ENCODE results near the gene PARVB.

PARVB gene

DNA sequence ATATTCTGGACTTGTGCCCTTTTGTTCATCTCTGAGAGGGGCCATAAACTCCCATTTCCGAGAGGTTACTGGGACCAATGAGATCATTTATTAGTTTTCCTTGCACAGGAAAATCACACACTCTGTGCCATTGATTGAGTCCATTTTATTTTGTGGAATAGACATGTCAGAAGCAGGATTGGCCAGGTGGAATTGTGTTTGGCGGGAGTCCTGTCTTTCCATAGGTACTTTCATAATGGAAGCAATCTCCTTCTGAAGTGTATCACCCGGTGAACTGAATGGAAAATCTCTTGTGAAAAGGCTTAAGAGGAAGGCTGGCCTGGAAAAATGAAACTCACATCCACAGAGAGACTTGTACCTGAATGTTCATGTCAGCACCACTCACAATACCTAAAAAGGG is 93.6 kb downstream of the PARVB start:
- Histone ChIP-seq H3K4me3 (ENCODE audit: low read length in 2 of 2) (no peak overlapping the region), H3K4me1 (ENCODE audit: control insufficient read depth in 2 of 2, insufficient read depth in 2 of 2, low read length in 2 of 2) (no peaks in the 10 kb centered on the region), H3K27me3 (ENCODE audit: control insufficient read depth in 2 of 2, insufficient read depth in 2 of 2, low read length in 2 of 2) (no peaks in the 10 kb centered on the region), H3K9me3 (ENCODE audit: control insufficient read depth in 2 of 2, low read length in 2 of 2) (no peaks in the 10 kb centered on the region), H3K27ac (ENCODE audit: low read depth in 2 of 2, low read length in 2 of 2) (no peak overlapping the region), H3K36me3 (ENCODE audit: control insufficient read depth in 2 of 2, insufficient read depth in 2 of 2, low read length in 2 of 2) (no peaks in the 10 kb centered on the region), H3K9ac (ENCODE audit: low read depth in 1 of 2, low read length in 2 of 2) (no peak overlapping the region)

DNA sequence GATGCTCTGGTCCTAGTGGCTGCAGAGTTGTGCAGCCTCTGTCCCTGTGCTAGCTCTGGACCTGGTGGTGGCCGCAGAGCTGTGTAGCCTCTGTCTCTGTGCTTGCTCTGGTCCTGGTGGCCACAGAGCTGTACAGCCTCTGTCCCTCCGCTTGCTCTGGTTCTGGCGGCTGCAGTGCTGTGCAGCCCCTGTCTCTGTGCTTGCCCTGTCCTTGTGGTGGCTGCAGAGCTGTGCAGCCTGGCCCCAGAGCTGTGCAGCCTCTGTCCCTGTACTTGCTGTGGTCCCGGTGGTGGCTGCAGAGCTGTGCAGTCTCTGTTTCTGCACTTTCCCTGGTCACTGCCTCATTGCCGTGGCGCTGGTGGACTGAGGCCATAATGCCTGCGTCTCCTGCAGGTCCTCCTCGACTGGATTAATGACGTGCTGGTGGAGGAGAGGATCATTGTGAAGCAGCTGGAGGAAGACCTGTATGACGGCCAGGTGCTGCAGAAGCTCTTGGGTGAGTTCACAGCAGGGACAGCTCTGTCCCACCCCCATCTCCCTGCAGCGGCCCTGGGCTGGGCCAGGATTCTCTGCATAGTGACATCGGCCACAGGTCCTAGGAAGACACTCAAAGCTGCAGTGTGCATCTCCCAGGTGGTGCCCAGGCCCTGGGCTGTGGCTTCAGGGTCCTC is 94.7 kb downstream of the PARVB start:
- H3K4me1 ChIP-seq (ENCODE audit: control insufficient read depth in 2 of 2, insufficient read depth in 2 of 2, low read length in 2 of 2): no peaks in the 10 kb centered on the region
- no peaks in the 10 kb centered on the region for H3K27me3 ChIP-seq (ENCODE audit: control insufficient read depth in 2 of 2, insufficient read depth in 2 of 2, low read length in 2 of 2)
- H3K36me3 ChIP-seq (ENCODE audit: control insufficient read depth in 2 of 2, insufficient read depth in 2 of 2, low read length in 2 of 2): no peaks in the 10 kb centered on the region
- H3K9me3 ChIP-seq (ENCODE audit: control insufficient read depth in 2 of 2, low read length in 2 of 2): no peaks in the 10 kb centered on the region
- H3K27ac ChIP-seq (ENCODE audit: low read depth in 2 of 2, low read length in 2 of 2): no peak overlapping the region
- no peak overlapping the region for H3K9ac ChIP-seq (ENCODE audit: low read depth in 1 of 2, low read length in 2 of 2)
- H3K4me3 ChIP-seq (ENCODE audit: low read length in 2 of 2): no peak overlapping the region

DNA sequence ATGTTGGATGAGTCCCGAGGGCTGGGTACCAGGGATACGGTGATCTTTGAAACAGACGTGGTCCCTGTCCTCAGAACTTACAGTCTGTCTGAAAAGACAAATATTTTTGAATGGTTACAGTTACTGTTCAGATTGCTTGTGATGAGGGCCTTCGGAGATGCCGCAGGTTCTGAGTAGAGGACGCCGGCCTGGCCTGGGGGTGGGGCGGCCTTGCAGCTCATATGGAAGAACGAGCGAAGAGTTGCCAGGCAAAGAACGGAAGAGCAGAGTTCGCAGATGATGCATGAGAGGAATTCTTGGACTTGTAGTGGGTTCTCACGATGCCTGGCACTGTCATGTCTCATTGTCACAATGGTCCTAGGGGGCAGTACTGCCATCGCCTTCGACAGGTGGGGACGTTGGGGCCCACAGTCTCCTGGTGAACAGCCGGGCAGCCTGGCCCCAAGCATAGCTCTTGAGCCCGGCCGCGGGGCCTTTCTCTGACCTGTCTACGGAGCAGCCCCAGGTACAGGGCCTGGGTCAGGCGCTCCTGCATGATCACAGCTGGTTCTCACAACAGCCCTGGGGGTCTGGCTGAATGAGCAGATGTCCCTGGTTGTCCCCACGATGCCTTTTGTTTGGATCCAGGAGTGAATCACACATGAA is 95.7 kb downstream of the PARVB start:
- Histone ChIP-seq H3K36me3 (ENCODE audit: control insufficient read depth in 2 of 2, insufficient read depth in 2 of 2, low read length in 2 of 2) (no peaks in the 10 kb centered on the region), H3K27me3 (ENCODE audit: control insufficient read depth in 2 of 2, insufficient read depth in 2 of 2, low read length in 2 of 2) (no peaks in the 10 kb centered on the region), H3K9ac (ENCODE audit: low read depth in 1 of 2, low read length in 2 of 2) (no peak overlapping the region), H3K27ac (ENCODE audit: low read depth in 2 of 2, low read length in 2 of 2) (no peak overlapping the region), H3K4me1 (ENCODE audit: control insufficient read depth in 2 of 2, insufficient read depth in 2 of 2, low read length in 2 of 2) (no peaks in the 10 kb centered on the region), H3K4me3 (ENCODE audit: low read length in 2 of 2) (no peak overlapping the region), H3K9me3 (ENCODE audit: control insufficient read depth in 2 of 2, low read length in 2 of 2) (no peaks in the 10 kb centered on the region)

DNA sequence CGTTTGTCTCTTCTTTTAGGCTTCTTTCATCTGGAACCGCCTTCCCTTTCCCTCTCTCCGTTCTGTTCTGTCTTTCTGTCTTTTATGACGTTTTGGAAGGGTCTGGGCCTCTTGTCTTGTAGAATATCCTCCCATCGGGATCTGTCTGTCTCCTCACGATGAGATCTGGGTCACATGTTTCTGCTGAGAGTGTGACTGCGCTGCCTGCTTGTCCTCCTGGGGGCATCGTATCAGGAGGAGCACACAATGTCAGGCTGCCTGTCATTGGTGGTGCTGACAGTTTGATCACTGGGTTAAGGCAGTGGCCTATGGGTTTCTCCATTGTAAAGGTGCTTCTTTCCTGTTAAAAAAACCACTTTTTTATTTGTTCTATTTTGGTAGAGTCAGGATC is 96.2 kb downstream of the PARVB start:
- no peak overlapping the region for H3K4me3 ChIP-seq (ENCODE audit: low read length in 2 of 2)
- H3K27me3 ChIP-seq (ENCODE audit: control insufficient read depth in 2 of 2, insufficient read depth in 2 of 2, low read length in 2 of 2): no peaks in the 10 kb centered on the region
- no peaks in the 10 kb centered on the region for H3K36me3 ChIP-seq (ENCODE audit: control insufficient read depth in 2 of 2, insufficient read depth in 2 of 2, low read length in 2 of 2)
- H3K27ac ChIP-seq (ENCODE audit: low read depth in 2 of 2, low read length in 2 of 2): no peak overlapping the region
- no peaks in the 10 kb centered on the region for H3K9me3 ChIP-seq (ENCODE audit: control insufficient read depth in 2 of 2, low read length in 2 of 2)
- no peak overlapping the region for H3K9ac ChIP-seq (ENCODE audit: low read depth in 1 of 2, low read length in 2 of 2)
- no peaks in the 10 kb centered on the region for H3K4me1 ChIP-seq (ENCODE audit: control insufficient read depth in 2 of 2, insufficient read depth in 2 of 2, low read length in 2 of 2)

DNA sequence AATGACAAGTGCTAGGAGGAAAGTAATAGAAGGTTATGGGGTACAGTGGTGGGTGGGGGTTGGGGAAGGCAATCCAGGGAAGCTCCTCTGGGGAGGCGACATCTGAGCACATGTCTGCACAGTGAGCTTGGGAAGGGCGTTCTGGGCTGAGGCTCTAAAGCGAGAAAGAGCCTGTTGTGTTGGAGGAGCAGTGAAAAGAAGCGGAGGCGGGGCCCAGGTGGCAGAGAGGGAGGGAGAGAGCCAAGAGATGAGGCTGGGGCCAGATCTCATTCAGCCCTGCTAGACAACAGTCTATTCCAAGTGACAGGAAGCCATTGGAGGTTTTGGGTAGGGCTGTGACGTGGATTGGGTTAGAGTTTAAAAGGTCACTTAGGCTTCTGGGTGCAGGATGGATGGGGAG is 101.3 kb downstream of the PARVB start:
- H3K36me3 ChIP-seq (ENCODE audit: control insufficient read depth in 2 of 2, insufficient read depth in 2 of 2, low read length in 2 of 2): no peaks in the 10 kb centered on the region
- H3K27me3 ChIP-seq (ENCODE audit: control insufficient read depth in 2 of 2, insufficient read depth in 2 of 2, low read length in 2 of 2): no peaks in the 10 kb centered on the region
- H3K4me1 ChIP-seq (ENCODE audit: control insufficient read depth in 2 of 2, insufficient read depth in 2 of 2, low read length in 2 of 2): no peaks in the 10 kb centered on the region
- no peaks in the 10 kb centered on the region for H3K9me3 ChIP-seq (ENCODE audit: control insufficient read depth in 2 of 2, low read length in 2 of 2)
- H3K4me3 ChIP-seq (ENCODE audit: low read length in 2 of 2): no peak overlapping the region
- H3K27ac ChIP-seq (ENCODE audit: low read depth in 2 of 2, low read length in 2 of 2): no peak overlapping the region
- no peak overlapping the region for H3K9ac ChIP-seq (ENCODE audit: low read depth in 1 of 2, low read length in 2 of 2)

DNA sequence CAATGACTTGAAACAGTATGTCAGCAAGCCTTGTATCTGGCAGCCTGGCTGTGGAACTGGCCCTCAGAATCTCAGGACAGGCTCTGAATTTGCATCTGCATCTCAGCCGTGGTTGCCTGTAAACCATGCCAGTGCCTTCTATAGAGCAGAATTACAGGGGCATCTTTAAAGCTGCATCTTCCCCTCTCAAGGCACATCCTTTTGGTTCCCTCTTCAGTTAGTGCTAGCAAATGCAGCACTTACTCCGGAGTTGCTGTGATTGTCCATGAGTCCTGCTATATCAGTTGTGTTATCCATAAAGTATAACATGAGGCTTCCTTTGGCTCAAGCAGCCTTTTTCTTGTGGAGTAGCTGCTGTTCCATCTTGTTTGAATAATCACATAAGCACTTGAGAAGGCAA is 102.7 kb downstream of the PARVB start:
- Histone ChIP-seq H3K36me3 (ENCODE audit: control insufficient read depth in 2 of 2, insufficient read depth in 2 of 2, low read length in 2 of 2) (no peaks in the 10 kb centered on the region), H3K27ac (ENCODE audit: low read depth in 2 of 2, low read length in 2 of 2) (no peak overlapping the region), H3K4me1 (ENCODE audit: control insufficient read depth in 2 of 2, insufficient read depth in 2 of 2, low read length in 2 of 2) (no peaks in the 10 kb centered on the region), H3K27me3 (ENCODE audit: control insufficient read depth in 2 of 2, insufficient read depth in 2 of 2, low read length in 2 of 2) (no peaks in the 10 kb centered on the region), H3K9me3 (ENCODE audit: control insufficient read depth in 2 of 2, low read length in 2 of 2) (no peaks in the 10 kb centered on the region), H3K4me3 (ENCODE audit: low read length in 2 of 2) (no peak overlapping the region), H3K9ac (ENCODE audit: low read depth in 1 of 2, low read length in 2 of 2) (no peak overlapping the region)

DNA sequence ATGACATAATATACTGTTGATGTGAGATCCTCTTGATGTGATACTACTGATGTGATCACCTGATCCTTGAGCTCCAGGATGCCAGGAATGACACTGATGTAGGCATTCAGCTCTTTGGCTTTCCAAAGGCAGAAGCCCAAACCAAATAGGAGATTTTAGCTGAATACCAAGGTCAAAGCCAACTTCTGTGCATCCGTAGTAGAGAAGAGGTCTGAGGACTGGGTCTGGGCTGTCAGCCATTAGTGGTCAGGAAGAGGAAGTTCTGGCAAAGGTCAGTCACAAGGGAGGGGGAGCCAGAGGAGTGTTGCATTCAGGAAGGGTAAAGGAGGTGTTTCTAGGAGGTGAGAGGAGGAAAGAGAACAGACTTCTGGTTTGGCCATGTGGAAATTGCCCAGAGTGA is 103.3 kb downstream of the PARVB start:
- no peak overlapping the region for H3K9ac ChIP-seq (ENCODE audit: low read depth in 1 of 2, low read length in 2 of 2)
- H3K9me3 ChIP-seq (ENCODE audit: control insufficient read depth in 2 of 2, low read length in 2 of 2): no peaks in the 10 kb centered on the region
- H3K4me1 ChIP-seq (ENCODE audit: control insufficient read depth in 2 of 2, insufficient read depth in 2 of 2, low read length in 2 of 2): no peaks in the 10 kb centered on the region
- H3K27ac ChIP-seq (ENCODE audit: low read depth in 2 of 2, low read length in 2 of 2): no peak overlapping the region
- H3K36me3 ChIP-seq (ENCODE audit: control insufficient read depth in 2 of 2, insufficient read depth in 2 of 2, low read length in 2 of 2): peaks cover 0 to 2% of the 10 kb centered on the region in 2 donors
- H3K4me3 ChIP-seq (ENCODE audit: low read length in 2 of 2): no peak overlapping the region
- H3K27me3 ChIP-seq (ENCODE audit: control insufficient read depth in 2 of 2, insufficient read depth in 2 of 2, low read length in 2 of 2): no peaks in the 10 kb centered on the region

DNA sequence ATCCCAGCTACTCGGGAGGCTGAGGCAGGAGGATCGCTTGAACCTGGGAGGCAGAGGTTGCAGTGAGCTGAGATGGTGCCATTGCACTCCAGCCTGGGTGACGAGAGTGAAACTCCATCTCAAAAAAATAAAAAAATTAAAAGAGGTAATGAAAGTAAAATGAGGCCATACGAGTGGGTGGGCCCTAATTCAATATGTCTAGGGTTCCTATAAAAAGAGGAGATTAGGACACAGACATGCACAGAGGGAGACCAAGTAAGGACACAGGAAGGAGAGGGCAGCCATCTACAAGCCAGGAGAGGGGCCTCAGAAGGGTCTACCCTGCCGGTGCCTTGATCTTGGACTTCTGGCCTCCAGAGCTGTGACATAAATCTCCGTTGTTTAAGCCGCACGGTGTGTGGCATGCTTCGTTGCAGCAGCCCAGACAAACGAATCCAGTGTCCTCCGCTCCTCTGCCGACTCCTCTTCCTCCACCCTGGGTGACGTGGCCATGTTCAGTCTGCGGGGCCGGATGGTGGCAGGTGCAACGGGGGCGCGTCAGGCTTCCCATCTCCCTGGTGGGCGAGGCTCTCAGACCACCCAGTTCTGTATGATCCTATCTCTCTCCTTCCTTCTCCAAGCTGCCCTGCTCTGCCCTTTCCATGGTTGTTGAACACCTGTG is 105.0 kb downstream of the PARVB start:
- H3K36me3 ChIP-seq (ENCODE audit: control insufficient read depth in 2 of 2, insufficient read depth in 2 of 2, low read length in 2 of 2): peaks cover 0 to 7% of the 10 kb centered on the region in 2 donors
- H3K4me1 ChIP-seq (ENCODE audit: control insufficient read depth in 2 of 2, insufficient read depth in 2 of 2, low read length in 2 of 2): no peaks in the 10 kb centered on the region
- H3K9ac ChIP-seq (ENCODE audit: low read depth in 1 of 2, low read length in 2 of 2): no peak overlapping the region
- H3K9me3 ChIP-seq (ENCODE audit: control insufficient read depth in 2 of 2, low read length in 2 of 2): no peaks in the 10 kb centered on the region
- H3K27me3 ChIP-seq (ENCODE audit: control insufficient read depth in 2 of 2, insufficient read depth in 2 of 2, low read length in 2 of 2): no peaks in the 10 kb centered on the region
- no peak overlapping the region for H3K4me3 ChIP-seq (ENCODE audit: low read length in 2 of 2)
- H3K27ac ChIP-seq (ENCODE audit: low read depth in 2 of 2, low read length in 2 of 2): no peak overlapping the region

DNA sequence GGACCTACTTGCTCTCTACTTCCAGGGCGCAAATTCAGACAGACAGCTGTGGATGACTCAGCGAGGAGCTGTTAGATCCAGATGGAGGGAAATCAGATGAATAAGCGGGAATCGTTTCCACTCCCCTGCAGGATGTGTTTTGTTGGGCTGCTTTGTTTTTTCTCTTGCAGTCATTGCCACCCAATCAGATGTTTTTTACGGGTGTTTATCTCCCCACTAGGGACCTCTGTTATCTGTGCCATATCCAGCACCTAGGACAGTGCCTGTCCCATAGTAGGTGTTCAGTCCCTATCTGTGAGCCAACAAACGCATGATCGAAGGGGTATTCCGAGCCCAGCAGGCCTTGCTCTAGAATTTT is 105.5 kb downstream of the PARVB start:
- Histone ChIP-seq H3K4me1 (ENCODE audit: control insufficient read depth in 2 of 2, insufficient read depth in 2 of 2, low read length in 2 of 2) (no peaks in the 10 kb centered on the region), H3K9ac (ENCODE audit: low read depth in 1 of 2, low read length in 2 of 2) (no peak overlapping the region), H3K36me3 (ENCODE audit: control insufficient read depth in 2 of 2, insufficient read depth in 2 of 2, low read length in 2 of 2) (peaks cover 0 to 7% of the 10 kb centered on the region in 2 donors), H3K4me3 (ENCODE audit: low read length in 2 of 2) (no peak overlapping the region), H3K9me3 (ENCODE audit: control insufficient read depth in 2 of 2, low read length in 2 of 2) (no peaks in the 10 kb centered on the region), H3K27me3 (ENCODE audit: control insufficient read depth in 2 of 2, insufficient read depth in 2 of 2, low read length in 2 of 2) (no peaks in the 10 kb centered on the region), H3K27ac (ENCODE audit: low read depth in 2 of 2, low read length in 2 of 2) (no peak overlapping the region)

DNA sequence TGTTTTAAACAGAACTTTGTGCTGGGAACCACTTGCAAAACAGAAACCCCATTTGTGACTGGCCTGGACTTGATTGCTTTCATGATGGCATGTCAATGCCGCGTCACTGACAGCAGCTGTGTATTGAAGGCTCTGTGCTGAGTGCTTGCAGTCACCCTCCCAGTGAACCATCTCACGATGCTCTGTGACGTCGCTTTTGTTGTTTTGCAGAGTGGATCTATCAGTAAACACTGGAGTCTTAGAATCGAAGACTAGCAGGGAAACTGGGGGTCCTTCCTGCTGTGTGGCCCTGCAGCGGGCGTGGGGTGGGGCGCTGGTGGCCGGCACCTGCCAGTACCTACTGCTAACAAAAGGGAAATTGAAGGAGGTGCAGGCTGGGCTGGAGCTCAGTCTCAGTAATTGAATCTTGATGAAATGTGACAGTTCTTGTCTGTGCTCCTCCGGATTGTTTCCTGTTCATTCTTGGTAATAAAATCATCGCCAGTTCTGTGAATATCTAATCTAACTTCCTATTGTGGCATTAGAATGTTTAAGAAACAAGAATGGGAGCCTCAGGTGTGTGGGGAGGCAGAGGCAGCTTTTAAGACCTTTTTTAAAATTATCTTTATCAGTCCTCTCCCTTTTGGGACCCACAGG is 106.1 kb downstream of the PARVB start:
- H3K4me1 ChIP-seq (ENCODE audit: control insufficient read depth in 2 of 2, insufficient read depth in 2 of 2, low read length in 2 of 2): no peaks in the 10 kb centered on the region
- H3K4me3 ChIP-seq (ENCODE audit: low read length in 2 of 2): no peak overlapping the region
- H3K27ac ChIP-seq (ENCODE audit: low read depth in 2 of 2, low read length in 2 of 2): no peak overlapping the region
- no peak overlapping the region for H3K9ac ChIP-seq (ENCODE audit: low read depth in 1 of 2, low read length in 2 of 2)
- no peaks in the 10 kb centered on the region for H3K9me3 ChIP-seq (ENCODE audit: control insufficient read depth in 2 of 2, low read length in 2 of 2)
- no peaks in the 10 kb centered on the region for H3K27me3 ChIP-seq (ENCODE audit: control insufficient read depth in 2 of 2, insufficient read depth in 2 of 2, low read length in 2 of 2)
- peaks cover 0 to 7% of the 10 kb centered on the region in 2 donors for H3K36me3 ChIP-seq (ENCODE audit: control insufficient read depth in 2 of 2, insufficient read depth in 2 of 2, low read length in 2 of 2)

Data from mucosa of rectum (tissue), 2 donors.